ENCODE results near the gene SLC39A10.

- no peak for TF ChIP-seq CTCF (IDR thresholded peaks at IDR 0.05; ENCODE audit: low read length)
- no peak for TF ChIP-seq EZH2phosphoT487 (IDR thresholded peaks at IDR 0.05; ENCODE audit: low read length)
- no peak for TF ChIP-seq EZH2 (optimal IDR thresholded peaks at IDR 0.05; ENCODE audit: low read depth, low read length)
Observed at GRCh38 chr2:195671563-195671962, 14.5 kb downstream of the SLC39A10 start.

Measured in MM.1S (cell line).